ENCODE data around the gene ZNF528. TPM values are rescaled to one million over a fixed set of nuclear protein-coding genes. Genes with fewer than 3 reads are reported as not detected.
A peak's percentile ranks its signal among the peaks of the same experiment; 100 is the strongest.

The ZNF528 gene
- 10 to 100 TPM; 15.5 to 27.4 (median 20.2) TPM for total RNA-seq
- 10 to 100 TPM in 1 of 3 donors, 1 to 10 TPM in 2; 1.8 to 10.5 (median 9.6) TPM for polyA plus RNA-seq

DNA sequence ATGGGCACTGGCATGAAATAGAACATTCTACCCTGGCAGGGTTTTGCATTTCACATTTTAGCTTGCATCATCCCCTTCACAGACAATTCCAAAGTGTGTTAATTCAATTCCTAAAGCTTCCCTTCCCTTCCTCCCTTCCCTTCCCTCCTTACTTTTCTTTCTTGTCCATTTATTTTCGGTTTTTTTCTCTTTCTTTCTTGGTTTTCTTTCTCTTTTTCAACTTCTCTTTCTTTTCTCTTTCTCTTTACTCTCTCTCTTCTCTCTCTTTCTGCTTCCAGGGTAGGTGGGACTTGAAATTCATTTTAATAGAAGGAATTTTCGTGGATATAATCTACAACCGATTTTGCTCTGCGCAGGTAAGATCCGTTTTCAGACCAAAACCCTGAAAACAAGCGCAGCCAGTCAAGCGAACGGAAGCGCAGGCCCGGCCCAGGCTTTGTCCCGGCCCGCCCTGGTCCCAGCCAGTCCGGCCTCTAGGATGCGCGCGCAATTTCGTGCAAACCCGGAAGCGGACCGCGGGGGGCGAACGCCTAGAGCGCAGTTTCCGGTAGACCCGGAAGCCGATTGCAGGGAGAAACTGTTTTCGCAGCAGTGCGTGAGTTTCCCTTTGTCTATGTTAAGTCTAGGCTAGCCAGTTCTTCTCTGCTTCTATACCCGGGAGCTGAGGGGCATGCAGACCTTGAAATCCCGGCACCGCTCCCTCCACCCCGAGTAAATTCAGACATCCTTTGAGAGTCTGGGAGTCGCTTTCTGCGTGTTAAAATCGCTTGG is at the start of gene ZNF528:
Gene ZNF528 (plus strand): TSS at position 540 of the 771 bp plus-strand sequence. CDS start 4,165 bp downstream, outside the sequence.
- WGBS, 2 donors, result 1 to 4% methylated on average over 36 of the region's 36 CpGs

DNA sequence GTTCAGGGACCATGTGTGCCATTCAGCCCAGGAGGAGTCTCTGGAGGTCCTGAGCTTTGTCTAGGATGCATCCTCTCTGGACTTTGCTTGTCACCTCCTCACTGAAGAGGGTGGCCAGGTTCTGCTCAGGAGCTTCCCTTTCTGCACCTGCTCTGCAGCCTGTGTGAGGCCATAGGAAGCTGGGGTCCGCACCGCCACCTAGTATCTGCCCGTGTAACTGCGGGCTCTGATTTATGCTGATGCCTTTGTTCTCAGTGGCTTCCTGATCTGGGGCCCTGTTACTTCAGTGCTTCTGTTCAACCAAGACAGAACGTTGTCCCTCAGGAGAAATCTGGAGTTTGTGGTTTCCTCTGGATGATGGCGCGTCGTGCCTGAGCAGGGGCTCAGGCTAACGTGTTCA is 46.1 kb upstream of the ZNF528 start:
- H3K36me3 ChIP-seq, result peaks cover 11 to 76% (median 34%) of the 10 kb centered on the region in 4 donors
- no peak overlapping the region for H3K4me3 ChIP-seq
- TF ChIP-seq POLR2A (IDR thresholded peaks at IDR 0.05) (no peak), POLR2AphosphoS5 (IDR thresholded peaks at IDR 0.05) (no peak), EP300 (IDR thresholded peaks at IDR 0.05) (no peak)
- TF ChIP-seq, protein P1, sequence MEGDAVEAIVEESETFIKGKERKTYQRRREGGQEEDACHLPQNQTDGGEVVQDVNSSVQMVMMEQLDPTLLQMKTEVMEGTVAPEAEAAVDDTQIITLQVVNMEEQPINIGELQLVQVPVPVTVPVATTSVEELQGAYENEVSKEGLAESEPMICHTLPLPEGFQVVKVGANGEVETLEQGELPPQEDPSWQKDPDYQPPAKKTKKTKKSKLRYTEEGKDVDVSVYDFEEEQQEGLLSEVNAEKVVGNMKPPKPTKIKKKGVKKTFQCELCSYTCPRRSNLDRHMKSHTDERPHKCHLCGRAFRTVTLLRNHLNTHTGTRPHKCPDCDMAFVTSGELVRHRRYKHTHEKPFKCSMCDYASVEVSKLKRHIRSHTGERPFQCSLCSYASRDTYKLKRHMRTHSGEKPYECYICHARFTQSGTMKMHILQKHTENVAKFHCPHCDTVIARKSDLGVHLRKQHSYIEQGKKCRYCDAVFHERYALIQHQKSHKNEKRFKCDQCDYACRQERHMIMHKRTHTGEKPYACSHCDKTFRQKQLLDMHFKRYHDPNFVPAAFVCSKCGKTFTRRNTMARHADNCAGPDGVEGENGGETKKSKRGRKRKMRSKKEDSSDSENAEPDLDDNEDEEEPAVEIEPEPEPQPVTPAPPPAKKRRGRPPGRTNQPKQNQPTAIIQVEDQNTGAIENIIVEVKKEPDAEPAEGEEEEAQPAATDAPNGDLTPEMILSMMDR (IDR thresholded peaks at IDR 0.05), result no peak
- no peak for DNase-seq
- no peak overlapping the region for H3K27ac ChIP-seq
- 78 to 90% methylated on average over 9 of the region's 9 CpGs for WGBS, 2 donors
- H3K9me3 ChIP-seq, result peaks cover 0 to 15% (median 0%) of the 10 kb centered on the region in 4 donors
- H3K27me3 ChIP-seq, result no peaks in the 10 kb centered on the region
- H3K4me1 ChIP-seq, result no peaks in the 10 kb centered on the region
- intact Hi-C loops (cut with DNase I), result no loop called here

More for the DNA sequence above, at the start of gene ZNF528:
- Histone ChIP-seq H3K36me3 (peaks cover 5 to 52% (median 10%) of the 10 kb centered on the region in 4 donors), H3K27ac (peak within 1 kb of the TSS; percentile 63 to 81 (median 68)), H3K27me3 (no peaks in the 10 kb centered on the region), H3K9me3 (peaks cover 0 to 35% (median 0%) of the 10 kb centered on the region in 4 donors), H3K4me1 (peaks cover 0 to 19% (median 18%) of the 10 kb centered on the region in 4 donors), H3K4me3 (peak within 1 kb of the TSS; percentile 52 to 72 (median 66))
- TF ChIP-seq EP300 (IDR thresholded peaks at IDR 0.05) (peak in 1 of 4 donors; percentile 45), POLR2AphosphoS5 (IDR thresholded peaks at IDR 0.05) (peak; percentile 57 to 93 (median 88)), POLR2A (IDR thresholded peaks at IDR 0.05) (peak in 1 of 2 donors; percentile 38)
- TF ChIP-seq, protein P1 (IDR thresholded peaks at IDR 0.05), result no peak
- DNase-seq, result peak; percentile 97
- intact Hi-C loops (cut with DNase I), result loop anchor here (1.0 to 5.0 kb wide), 3 partner anchors 27 to 100 kb away; partner anchors contain the start of genes ZNF480 and ZNF610

DNA sequence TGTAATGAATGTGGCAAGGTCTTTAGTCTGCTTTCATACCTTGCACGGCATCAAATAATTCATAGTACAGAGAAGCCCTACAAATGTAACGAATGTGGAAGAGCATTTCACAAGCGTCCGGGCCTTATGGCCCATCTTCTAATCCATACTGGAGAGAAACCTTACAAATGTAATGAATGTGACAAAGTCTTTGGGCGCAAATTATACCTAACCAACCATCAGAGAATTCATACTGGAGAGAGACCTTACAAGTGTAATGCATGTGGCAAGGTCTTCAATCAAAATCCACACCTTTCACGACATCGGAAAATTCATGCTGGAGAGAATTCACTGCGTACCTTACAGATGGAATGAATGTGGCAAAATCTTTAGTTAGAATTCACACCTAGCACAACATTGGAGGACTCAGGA is 31.2 kb upstream of the ZNF528 start:
- intact Hi-C loops (cut with DNase I), result no loop called here
- Histone ChIP-seq H3K4me3 (no peak overlapping the region), H3K27ac (no peak overlapping the region), H3K4me1 (peaks cover 0 to 8% (median 4%) of the 10 kb centered on the region in 4 donors), H3K36me3 (peaks cover under 1 to 50% (median 14%) of the 10 kb centered on the region in 4 donors), H3K27me3 (no peaks in the 10 kb centered on the region), H3K9me3 (peaks cover 9 to 32% (median 24%) of the 10 kb centered on the region in 4 donors)
- no peak for TF ChIP-seq EP300 (IDR thresholded peaks at IDR 0.05)
- TF ChIP-seq POLR2AphosphoS5 (IDR thresholded peaks at IDR 0.05), result no peak
- TF ChIP-seq, protein P1 (IDR thresholded peaks at IDR 0.05), result no peak
- TF ChIP-seq POLR2A (IDR thresholded peaks at IDR 0.05), result no peak
- no peak for DNase-seq
- 96 to 97% methylated on average over 8 of the region's 8 CpGs for WGBS, 2 donors

DNA sequence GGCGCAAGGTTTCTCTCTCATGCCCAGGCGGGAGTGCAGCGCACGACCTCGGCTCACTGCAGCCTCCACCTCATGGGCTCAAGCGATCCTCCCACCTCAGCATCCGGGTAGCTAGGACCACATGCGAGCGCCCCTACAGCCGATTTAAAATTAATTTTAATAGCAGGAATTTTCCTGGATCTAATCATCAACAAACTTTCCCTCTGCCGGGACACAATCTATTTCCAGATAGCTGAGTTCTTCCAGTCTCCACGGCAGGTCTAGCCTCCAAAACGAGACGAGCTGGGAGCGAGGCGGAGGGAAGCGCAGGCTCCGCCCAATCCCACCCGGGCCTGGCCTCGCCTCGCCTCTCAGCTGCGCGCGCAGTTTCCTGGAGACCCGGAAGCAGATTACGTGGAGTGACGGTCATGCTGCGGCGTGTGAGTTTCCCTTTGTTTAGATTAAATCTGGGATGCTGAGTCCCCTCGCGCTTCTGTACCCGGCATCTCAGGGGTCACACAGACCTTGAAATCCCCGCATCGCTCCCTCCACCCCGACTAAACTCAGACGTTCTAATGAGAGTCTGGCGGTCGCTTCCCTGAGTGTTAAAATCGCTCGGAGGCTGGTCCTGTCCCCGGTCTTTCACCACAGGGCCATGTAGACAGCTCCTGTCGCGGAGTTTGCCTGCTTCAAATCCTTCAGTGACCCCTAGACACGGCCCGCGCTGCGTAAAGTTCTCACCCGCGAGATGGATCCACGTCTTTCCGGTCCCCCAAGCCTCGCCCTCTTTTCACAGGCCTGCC is 27.9 kb upstream of the ZNF528 start, which contains the start of gene ZNF880:
Gene ZNF880 (plus strand): TSS at position 365 of the 782 bp plus-strand sequence. CDS start 43 bp downstream, at position 408.
- 2 to 6% methylated on average over 52 of the region's 52 CpGs for WGBS, 2 donors
- peak within 1 kb of the TSS; percentile 64 to 79 (median 71) for H3K4me3 ChIP-seq
- DNase-seq, result peak; percentile 96
- H3K4me1 ChIP-seq, result peaks cover 0 to 8% (median 4%) of the 10 kb centered on the region in 4 donors
- peaks cover 9 to 42% (median 30%) of the 10 kb centered on the region in 4 donors for H3K36me3 ChIP-seq
- no peaks in the 10 kb centered on the region for H3K27me3 ChIP-seq
- TF ChIP-seq, protein P1 (IDR thresholded peaks at IDR 0.05), result no peak
- TF ChIP-seq POLR2A (IDR thresholded peaks at IDR 0.05), result peak in 1 of 2 donors; percentile 43
- TF ChIP-seq POLR2AphosphoS5 (IDR thresholded peaks at IDR 0.05), result peak; percentile 68 to 84 (median 76)
- TF ChIP-seq EP300 (IDR thresholded peaks at IDR 0.05), result no peak
- intact Hi-C loops (cut with DNase I), result loop anchor here (1.0 to 2.0 kb wide), 2 partner anchors 28 to 33 kb away; partner anchors contain the start of genes ZNF528 and ZNF610
- peaks cover 6 to 30% (median 18%) of the 10 kb centered on the region in 4 donors for H3K9me3 ChIP-seq
- H3K27ac ChIP-seq, result peak within 1 kb of the TSS; percentile 90 to 95 (median 90)
